ENCODE data around the gene HTR7. TPM values are rescaled to one million over a fixed set of nuclear protein-coding genes. Genes with fewer than 3 reads are reported as not detected.

Gene HTR7
- total and polyA plus RNA-seq, 9 of the 15 experiments (the other 6 are each of a cell fraction or from before 2014, with no cell fraction given): 0.07 to 0.33 (median 0.18) TPM

GRCh38 chr10:90723416-90724068, 134.3 kb downstream of the HTR7 start:
- Histone ChIP-seq H3K9me1 (ENCODE audit: control insufficient read depth, insufficient read depth, low read length) (no peaks in the 10 kb centered on the region), H3K4me1 (replicated peaks in 1 of 2; ENCODE audit: control insufficient read depth in 2 of 2, insufficient read depth in 2 of 2, low read length in 2 of 2) (no peaks in the 10 kb centered on the region), H3K27ac (ENCODE audit: extremely low read depth, low read depth, low read length) (no peak overlapping the region), H3K9ac (ENCODE audit: insufficient read depth in 1 of 2, low read depth in 2 of 2, low read length in 2 of 2) (no peak overlapping the region), H3K36me3 (ENCODE audit: control insufficient read depth, insufficient read depth, low read length) (no peaks in the 10 kb centered on the region), H4K20me1 (replicated peaks; ENCODE audit: control insufficient read depth, insufficient read depth, low read length) (no peaks in the 10 kb centered on the region), H3K79me2 (ENCODE audit: control insufficient read depth, insufficient read depth, low read length) (no peaks in the 10 kb centered on the region), H3K4me2 (ENCODE audit: insufficient read depth, low read length) (no peak overlapping the region), H3K9me3 (replicated peaks; ENCODE audit: control insufficient read depth, insufficient read depth, low read depth, low read length) (no peaks in the 10 kb centered on the region), H3K27me3 (ENCODE audit: control insufficient read depth in 2 of 2, insufficient read depth in 2 of 2, low read length in 2 of 2) (no peaks in the 10 kb centered on the region), H2AFZ (ENCODE audit: low read depth, low read length) (no peak overlapping the region), H3K4me3 (no peak overlapping the region)
- ChIA-PET CTCF (ENCODE audit: low intra/inter-chr PET ratio) (no interaction called here), POLR2A (interaction anchor here (0.7 kb wide), 1 partner anchor 148 kb away, joined by 3 read pairs; the partner anchor contains the start of gene RPP30)
- TF ChIP-seq ZNF311 (CRISPR knock-in tag; IDR thresholded peaks at IDR 0.05): no peak
- TF ChIP-seq ZNF79 (CRISPR knock-in tag; IDR thresholded peaks at IDR 0.05; ENCODE audit: low read depth): no peak
- no peak for TF ChIP-seq ZBTB1 (CRISPR knock-in tag; IDR thresholded peaks at IDR 0.05; ENCODE audit: borderline replicate concordance, low read depth)
- no peak for TF ChIP-seq RBM25 (IDR thresholded peaks at IDR 0.05; ENCODE audit: low read depth, low read length, severe bottlenecking)
- TF ChIP-seq GTF2A2 (tag; IDR thresholded peaks at IDR 0.05): no peak
- TF ChIP-seq EP400 (IDR thresholded peaks at IDR 0.05): no peak
- no peak for TF ChIP-seq ELF4 (CRISPR knock-in tag; IDR thresholded peaks at IDR 0.05)
- TF ChIP-seq ZBTB7A (IDR thresholded peaks at IDR 0.05; ENCODE audit: borderline replicate concordance, control insufficient read depth, low read depth, low read length): no peak
- TF ChIP-seq HDGF (IDR thresholded peaks at IDR 0.05): no peak
- no peak for TF ChIP-seq ETS1 (conservative IDR thresholded peaks at IDR 0.05; ENCODE audit: control insufficient read depth, low read depth, low read length)
- FAIRE-seq (no peak), ATAC-seq (no peak), DNase-seq (ENCODE audit: extremely low read depth in 1 of 4, low spot score in 3 of 4) (no peak)
- 0% methylated on average over 6 of the region's 6 CpGs for WGBS (ENCODE audit: insufficient coverage, low coverage, missing lambda C conversion rate)
- no TSS peak for BruUV-seq (replicated peaks)
- in situ Hi-C loops (cut with MboI): no loop called here
- intact Hi-C loops (cut with micrococcal nuclease): no loop called here

Measured in K562 (cell line).